ENCODE data around the gene INPP5F. TPM values are rescaled to one million over a fixed set of nuclear protein-coding genes. Genes with fewer than 3 reads are reported as not detected.
A peak's percentile ranks its signal among the peaks of the same experiment; 100 is the strongest.
"Not testable (repeated sequence)": the region's sequence is repeated elsewhere in the genome, so short reads cannot be mapped to it uniquely, and the experiment has no call there.

INPP5F gene
- total RNA-seq, 4 donors from 2014 or later = 17.1 to 26.9 (median 24.0) TPM

GRCh38 chr10:119768455-119769094 lies 42.7 kb downstream of the INPP5F start:
- H3K36me3 ChIP-seq = no peaks in the 10 kb centered on the region
- TF ChIP-seq POLR2AphosphoS5 (IDR thresholded peaks at IDR 0.05) (peak; percentile 65), CTCF (IDR thresholded peaks at IDR 0.05) (no peak)
- H3K4me1 ChIP-seq = peaks cover 7 to 38% (median 22%) of the 10 kb centered on the region in 3 donors
- WGBS, 2 donors (ENCODE audit: low coverage in 1 of 2) = 0 to 32% methylated on average over 2 to 4 of the region's 4 CpGs
- H3K27me3 ChIP-seq = no peaks in the 10 kb centered on the region
- H3K4me3 ChIP-seq = no peak overlapping the region
- ATAC-seq = peak; percentile 66
- H3K9me3 ChIP-seq = no peaks in the 10 kb centered on the region
- H3K27ac ChIP-seq = peak overlapping the region; percentile 29 to 76 (median 67)

DNA sequence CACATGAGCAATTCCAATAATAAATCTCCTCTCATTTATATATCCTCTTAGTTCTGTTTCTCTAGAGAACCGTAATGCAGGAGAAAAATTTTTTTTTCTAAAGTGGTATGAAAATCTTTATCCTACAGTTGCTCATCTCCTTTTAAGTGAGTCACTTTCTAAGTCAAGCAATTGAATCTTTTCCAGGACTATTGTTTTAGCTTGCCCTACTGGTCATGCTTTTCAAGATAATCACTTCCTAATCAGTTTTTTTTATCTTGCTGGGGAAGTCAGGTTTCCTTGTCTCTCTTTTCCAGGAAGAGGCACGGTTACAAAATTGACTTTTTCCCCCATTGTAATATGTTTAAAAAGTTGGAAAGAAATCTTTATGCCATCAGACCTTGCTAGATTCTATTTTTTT lies 44.0 kb downstream of the INPP5F start:
- WGBS, 2 donors (ENCODE audit: low coverage in 1 of 2) = 50 to 51% methylated on average over 1 to 2 of the region's 2 CpGs
- TF ChIP-seq CTCF (IDR thresholded peaks at IDR 0.05) = no peak
- TF ChIP-seq EP300 (IDR thresholded peaks at IDR 0.05) = no peak
- peak; percentile 6 for TF ChIP-seq POLR2AphosphoS5 (IDR thresholded peaks at IDR 0.05)
- no peak for TF ChIP-seq POLR2A (IDR thresholded peaks at IDR 0.05)
- no peaks in the 10 kb centered on the region for H3K9me3 ChIP-seq
- no peaks in the 10 kb centered on the region for H3K27me3 ChIP-seq
- no peak overlapping the region for H3K4me3 ChIP-seq
- no peak for ATAC-seq
- H3K36me3 ChIP-seq = no peaks in the 10 kb centered on the region
- H3K4me1 ChIP-seq = peaks cover 7 to 38% (median 22%) of the 10 kb centered on the region in 3 donors
- peak overlapping the region; percentile 15 to 76 (median 67) for H3K27ac ChIP-seq

- Histone ChIP-seq H3K4me1 (peaks cover 7 to 38% (median 22%) of the 10 kb centered on the region in 3 donors), H3K9me3 (no peaks in the 10 kb centered on the region), H3K27me3 (no peaks in the 10 kb centered on the region), H3K4me3 (no peak overlapping the region), H3K36me3 (no peaks in the 10 kb centered on the region), H3K27ac (peak overlapping the region in 1 of 4 donors; percentile 76)
- 81% methylated on average over 2 of the region's 2 CpGs for WGBS, 2 donors (ENCODE audit: low coverage in 1 of 2)
- no peak for ATAC-seq
- TF ChIP-seq CTCF (IDR thresholded peaks at IDR 0.05) (no peak), EP300 (IDR thresholded peaks at IDR 0.05) (no peak), POLR2A (IDR thresholded peaks at IDR 0.05) (no peak), POLR2AphosphoS5 (IDR thresholded peaks at IDR 0.05) (no peak)
Observed at GRCh38 chr10:119770928-119771327, 45.1 kb downstream of the INPP5F start.

DNA sequence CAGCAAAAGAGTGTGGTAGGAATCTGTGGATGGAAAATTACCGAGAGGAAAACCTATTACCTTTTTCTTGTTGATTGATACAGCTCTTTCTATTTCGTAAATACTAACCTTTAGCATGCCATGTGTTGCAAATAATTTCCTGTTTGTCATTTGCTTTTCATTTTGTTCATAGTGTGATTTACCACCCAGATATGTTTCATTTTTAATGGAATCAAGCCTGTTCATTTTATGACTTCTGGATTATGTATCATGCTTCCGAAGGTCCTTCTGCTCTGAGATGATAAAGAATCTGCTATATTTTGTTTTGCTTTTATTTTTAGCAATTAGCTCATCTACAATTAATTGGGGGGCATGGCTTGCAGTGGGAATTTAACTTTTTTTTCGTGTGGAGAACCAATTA lies 46.5 kb downstream of the INPP5F start:
- Histone ChIP-seq H3K27me3 (no peaks in the 10 kb centered on the region), H3K27ac (no peak overlapping the region)
- 81 to 94% methylated on average over 3 to 4 of the region's 4 CpGs for WGBS, 2 donors (ENCODE audit: low coverage in 1 of 2)

DNA sequence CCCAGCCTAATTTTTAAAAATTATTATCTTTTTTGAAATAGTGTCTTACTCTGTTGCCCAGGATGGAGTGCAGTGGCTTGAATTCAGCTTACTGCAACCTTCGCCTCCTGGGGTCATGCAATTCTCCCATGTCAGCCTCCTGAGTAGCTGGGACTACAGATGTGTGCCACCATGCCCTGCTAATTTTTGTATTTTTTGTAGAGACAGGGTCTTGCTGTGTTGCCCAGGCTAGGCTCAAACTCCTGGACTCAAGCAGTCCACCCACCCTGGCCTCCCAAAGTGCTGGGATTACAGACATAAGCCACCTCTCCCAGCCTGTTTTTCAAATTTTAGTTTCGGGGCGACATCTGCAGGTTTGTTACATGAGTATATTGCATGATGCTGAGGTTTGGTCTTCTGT lies 47.2 kb downstream of the INPP5F start:
- not testable (repeated sequence) for ATAC-seq, H3K9me3 ChIP-seq, H3K4me3 ChIP-seq, H3K36me3 ChIP-seq, H3K27me3 ChIP-seq, H3K27ac ChIP-seq
- WGBS, 2 donors (ENCODE audit: low coverage in 1 of 2) = 100% methylated on average over 3 of the region's 3 CpGs; no CpG with 5 or more reads in 1 of the 2 donors
- peaks cover 4 to 31% (median 18%) of the 10 kb centered on the region in 3 donors for H3K4me1 ChIP-seq

More for the DNA sequence above, 46.5 kb downstream of the INPP5F start:
- no peak for TF ChIP-seq CTCF (IDR thresholded peaks at IDR 0.05)
- no peak for TF ChIP-seq POLR2AphosphoS5 (IDR thresholded peaks at IDR 0.05)
- no peak for TF ChIP-seq POLR2A (IDR thresholded peaks at IDR 0.05)
- TF ChIP-seq EP300 (IDR thresholded peaks at IDR 0.05) = no peak
- Histone ChIP-seq H3K36me3 (no peaks in the 10 kb centered on the region), H3K4me3 (no peak overlapping the region), H3K4me1 (peaks cover 7 to 38% (median 22%) of the 10 kb centered on the region in 3 donors), H3K9me3 (no peaks in the 10 kb centered on the region)
- ATAC-seq = no peak

Data from gastroesophageal sphincter (tissue), 4 donors.